Esophagus muscularis mucosa (tissue), 3 donors: ENCODE measurements around the gene RIOK2.

ENCODE experiments used
- CTCF ChIP-seq, 3 experiments: fragments of 200-600 bp in 2 of 3; fragments of 450-650 bp in 1 of 3; sonication (generic) in 2 of 3; IDR thresholded peaks; one replicate each; pipeline ENCODE4 v1.5.1; 2017 to 2019; ENCODE audit warnings: antibody characterized with exemption in 3 of 3, mild to moderate bottlenecking in 2 of 3, moderate library complexity in 1 of 3
- POLR2A ChIP-seq: fragments of 450-650 bp; IDR thresholded peaks from one replicate; pipeline ENCODE4 v1.6.1; 2017; ENCODE audit warnings: antibody characterized with exemption, moderate library complexity, mild to moderate bottlenecking, low read depth
- POLR2AphosphoS5 ChIP-seq, 2 donors: sonication (generic); formaldehyde crosslinking; IDR thresholded peaks; one replicate each; pipeline ENCODE4 v1.6.1; 2017; ENCODE audit warnings: antibody characterized with exemption in 2 of 2

GRCh38 chr5:97131139-97131710, 51.8 kb downstream of the RIOK2 start:
- TF ChIP-seq CTCF (IDR thresholded peaks at IDR 0.05) (no peak), POLR2A (no peak), POLR2AphosphoS5 (IDR thresholded peaks at IDR 0.05) (no peak)
